GM23248 (cell line): ENCODE results near the gene MARK3. TPM values are rescaled to one million over a fixed set of nuclear protein-coding genes. Genes with fewer than 3 reads are reported as not detected.

ENCODE experiments used
- DNase-seq: peaks from one replicate; pipeline ENCODE4 v3.0.0-alpha.2; 2015
- H2AFZ ChIP-seq: fragments of 200-600 bp; sonication (generic); 2 replicates; pipeline ENCODE4 v1.6.1; 2016; ENCODE audit warnings: antibody characterized with exemption
- H3F3A ChIP-seq: fragments of 200-600 bp; sonication (generic); 2 replicates; pipeline ENCODE4 v1.6.1; 2016; ENCODE audit warnings: mild to moderate bottlenecking, antibody characterized with exemption, mixed run types; ENCODE audit not compliant: insufficient read depth
- H3K27ac ChIP-seq: fragments of 200-600 bp; sonication (generic); 2 replicates; pipeline ENCODE4 v1.5.1; 2016; ENCODE audit warnings: mild to moderate bottlenecking
- H3K27me3 ChIP-seq: fragments of 200-600 bp; sonication (generic); replicated peaks from 2 replicates; pipeline ENCODE4 v1.6.1; 2016; ENCODE audit warnings: mild to moderate bottlenecking; ENCODE audit not compliant: insufficient read depth
- H3K36me3 ChIP-seq: fragments of 200-600 bp; sonication (generic); 2 replicates; pipeline ENCODE4 v1.6.1; 2016; ENCODE audit warnings: low read depth, mild to moderate bottlenecking
- H3K4me1 ChIP-seq: fragments of 200-600 bp; sonication (generic); 2 replicates; pipeline ENCODE4 v1.6.1; 2016; ENCODE audit warnings: mild to moderate bottlenecking; ENCODE audit not compliant: insufficient read depth
- H3K4me2 ChIP-seq: fragments of 200-600 bp; sonication (generic); one replicate; pipeline ENCODE4 v1.6.1; 2016; ENCODE audit warnings: mild to moderate bottlenecking; ENCODE audit not compliant: unreplicated experiment
- H3K4me3 ChIP-seq: fragments of 200-600 bp; sonication (generic); 2 replicates; pipeline ENCODE4 v1.5.1; 2016; ENCODE audit warnings: mild to moderate bottlenecking
- H3K79me2 ChIP-seq: fragments of 200-600 bp; sonication (generic); 2 replicates; pipeline ENCODE4 v1.6.1; 2016; ENCODE audit warnings: mild to moderate bottlenecking; ENCODE audit not compliant: insufficient read depth
- H3K9ac ChIP-seq: fragments of 200-600 bp; sonication (generic); 2 replicates; pipeline ENCODE4 v1.6.1; 2016; ENCODE audit warnings: mild to moderate bottlenecking
- H3K9me2 ChIP-seq: fragments of 200-600 bp; sonication (generic); 2 replicates; pipeline ENCODE4 v1.6.1; 2016; ENCODE audit warnings: mixed run types, mild to moderate bottlenecking, moderate library complexity; ENCODE audit not compliant: insufficient read depth
- H3K9me3 ChIP-seq: fragments of 200-600 bp; sonication (generic); one replicate; pipeline ENCODE4 v1.6.1; 2017; ENCODE audit warnings: low read depth
- H4K20me1 ChIP-seq: fragments of 200-600 bp; sonication (generic); 2 replicates; pipeline ENCODE4 v1.6.0; 2016; ENCODE audit not compliant: insufficient read depth
- EZH2 ChIP-seq: fragments of 200-600 bp; sonication (generic); IDR thresholded peaks from 2 replicates; pipeline ENCODE4 v1.6.1; 2018; ENCODE audit warnings: antibody characterized with exemption, mild to moderate bottlenecking; ENCODE audit not compliant: insufficient read depth, poor library complexity, severe bottlenecking
- EZH2phosphoT487 ChIP-seq: fragments of 200-600 bp; sonication (generic); IDR thresholded peaks from 2 replicates; pipeline ENCODE4 v1.6.1; 2018; ENCODE audit warnings: antibody characterized with exemption, moderate library complexity, mild to moderate bottlenecking, low read depth; ENCODE audit not compliant: insufficient read depth
- WGBS, 2 experiments: methylation state at CpG; one replicate each; pipeline ENCODE4 v1.1.6; 2015 to 2017; ENCODE audit warnings: low lambda C conversion rate in 2 of 2, low coverage in 1 of 2; ENCODE audit errors: missing lambda C conversion rate in 2 of 2; 5-methylcytosine and 5-hydroxymethylcytosine counted together
- in situ Hi-C: fragments of 300-500 bp; cut with MboI; formaldehyde crosslinking; loops from 2 replicates; pipeline ENCODE4 v1.15.0; 2020
- polyA plus RNA-seq: library from polyadenylated mRNA; unstranded; fragments of >200 nt; fragmentation: Nextera tagmentation; extraction: Ambion mirVana; gene quantifications from 2 replicates; pipeline ENCODE4 v1.2.1, GENCODE V29; 2016
- total RNA-seq: library from RNA; depleted of rRNA; stranded (reverse); fragments of >200 nt; shearing (Covaris generic); gene quantifications from 2 replicates; pipeline ENCODE4 v1.2.3, GENCODE V29; 2014

Gene MARK3
- total and polyA plus RNA-seq, 2 experiments from 2014 or later: 32.9 to 80.6 TPM

- TF ChIP-seq EZH2: no peak
- TF ChIP-seq EZH2phosphoT487: no peak
- H3K79me2 ChIP-seq: peaks cover 38% of the 10 kb centered on the region
- no peak overlapping the region for H3K4me3 ChIP-seq
- H3F3A ChIP-seq: peaks cover 15% of the 10 kb centered on the region; the same call in 1 of the 2 replicates
- 90 to 91% methylated on average over 12 of the region's 12 CpGs for WGBS, 2 experiments
- H3K9ac ChIP-seq: no peak overlapping the region
- H3K27me3 ChIP-seq: no peaks in the 10 kb centered on the region
- H4K20me1 ChIP-seq: no peaks in the 10 kb centered on the region
- H2AFZ ChIP-seq: no peak overlapping the region
- H3K9me2 ChIP-seq: no peaks in the 10 kb centered on the region
- in situ Hi-C loops: no loop called here
- H3K4me2 ChIP-seq: no peak overlapping the region
- peaks cover 4% of the 10 kb centered on the region; the same call in 1 of the 2 replicates for H3K4me1 ChIP-seq
- no peak for DNase-seq
- H3K36me3 ChIP-seq: peaks cover 54% of the 10 kb centered on the region
- no peaks in the 10 kb centered on the region for H3K9me3 ChIP-seq
- no peak overlapping the region for H3K27ac ChIP-seq
Measured at GRCh38 chr14:103503296-103503695, 118.1 kb downstream of the MARK3 start.

GRCh38 chr14:103504991-103505565 is 119.9 kb downstream of the MARK3 start:
- H3K79me2 ChIP-seq: peaks cover 40% of the 10 kb centered on the region
- TF ChIP-seq EZH2 (no peak), EZH2phosphoT487 (no peak)
- no peak overlapping the region for H3K4me2 ChIP-seq
- no peak overlapping the region for H2AFZ ChIP-seq
- H3K9me3 ChIP-seq: no peaks in the 10 kb centered on the region
- no peaks in the 10 kb centered on the region for H3K27me3 ChIP-seq
- peaks cover 4% of the 10 kb centered on the region; the same call in 1 of the 2 replicates for H3K4me1 ChIP-seq
- no peak overlapping the region for H3K4me3 ChIP-seq
- H3K36me3 ChIP-seq: peaks cover 42% of the 10 kb centered on the region
- no peak overlapping the region for H3K27ac ChIP-seq
- in situ Hi-C loops: no loop called here
- H4K20me1 ChIP-seq: no peaks in the 10 kb centered on the region
- H3K9ac ChIP-seq: no peak overlapping the region
- no peaks in the 10 kb centered on the region for H3K9me2 ChIP-seq
- peak; percentile 45 for DNase-seq
- 0 out of 2 replicates have a peak, but pooled peaks cover under 1% of the 10 kb centered on the region for H3F3A ChIP-seq
- whole genome bisulfite sequencing, 2 experiments: 80 to 84% methylated on average over 8 of the region's 8 CpGs

- Histone ChIP-seq H3K9ac (no peak overlapping the region), H3K27me3 (no peaks in the 10 kb centered on the region)
- in situ Hi-C loops: no loop called here
Measured at GRCh38 chr14:103507751-103508150, 122.5 kb downstream of the MARK3 start.

GRCh38 chr14:103508521-103509329 is 123.5 kb downstream of the MARK3 start:
- 78 to 80% methylated on average over 16 of the region's 16 CpGs for WGBS, 2 experiments
- no peaks in the 10 kb centered on the region for H3K9me2 ChIP-seq

More at GRCh38 chr14:103507751-103508150, 122.5 kb downstream of the MARK3 start:
- Histone ChIP-seq H3K4me3 (no peak overlapping the region), H2AFZ (no peak overlapping the region), H3K9me2 (no peaks in the 10 kb centered on the region), H3K4me1 (peaks cover 6% of the 10 kb centered on the region), H3K4me2 (no peak overlapping the region), H3K9me3 (no peaks in the 10 kb centered on the region), H3K27ac (no peak overlapping the region), H3K79me2 (peaks cover 17% of the 10 kb centered on the region), H3K36me3 (peaks cover 32% of the 10 kb centered on the region), H3F3A (peaks cover 18% of the 10 kb centered on the region), H4K20me1 (no peaks in the 10 kb centered on the region)
- DNase-seq: no peak
- 90 to 97% methylated on average over 3 of the region's 3 CpGs for WGBS, 2 experiments
- TF ChIP-seq EZH2phosphoT487 (no peak), EZH2 (no peak)

More at GRCh38 chr14:103508521-103509329, 123.5 kb downstream of the MARK3 start:
- no peak overlapping the region for H3K27ac ChIP-seq
- H3K36me3 ChIP-seq: peaks cover 22% of the 10 kb centered on the region
- H3K27me3 ChIP-seq: no peaks in the 10 kb centered on the region
- H3F3A ChIP-seq: peaks cover 25% of the 10 kb centered on the region
- no peak overlapping the region for H3K9ac ChIP-seq
- no peak overlapping the region for H2AFZ ChIP-seq
- no peaks in the 10 kb centered on the region for H3K9me3 ChIP-seq
- H4K20me1 ChIP-seq: no peaks in the 10 kb centered on the region
- peaks cover 13% of the 10 kb centered on the region for H3K4me1 ChIP-seq
- no peak overlapping the region for H3K4me3 ChIP-seq
- in situ Hi-C loops: no loop called here
- no peak overlapping the region for H3K4me2 ChIP-seq
- DNase-seq: no peak
- TF ChIP-seq EZH2phosphoT487: no peak
- no peak for TF ChIP-seq EZH2
- H3K79me2 ChIP-seq: 0 out of 2 replicates have a peak, but pooled peaks cover 7% of the 10 kb centered on the region
